ENCODE measurements around the gene SEPTIN7. TPM values are rescaled to one million over a fixed set of nuclear protein-coding genes. Genes with fewer than 3 reads are reported as not detected.

Gene SEPTIN7
- total RNA-seq, 1 experiment from 2014 or later: 292 TPM

GRCh38 chr7:35839860-35840854 lies 39.3 kb downstream of the SEPTIN7 start:
- intact Hi-C loops (cut with micrococcal nuclease; ENCODE audit: unreplicated experiment): no loop called here
- peaks cover 11% of the 10 kb centered on the region for H3K36me3 ChIP-seq (ENCODE audit: control insufficient read depth, insufficient read depth, low read length)
- CTCF ChIA-PET: interaction anchor here (0.6 kb wide), 1 partner anchor 25 kb away, joined by 6 read pairs; no protein-coding TSS in a partner anchor
- no peaks in the 10 kb centered on the region for H3K27me3 ChIP-seq (ENCODE audit: control insufficient read depth, insufficient read depth, low read length)
- no TSS peak for BruUV-seq (replicated peaks)
- POLR2A ChIA-PET: no interaction called here
- no peak overlapping the region for H3K27ac ChIP-seq (ENCODE audit: low read length)
- no peak overlapping the region for H3K4me3 ChIP-seq (ENCODE audit: low read depth in 2 of 2, low read length in 2 of 2)
- TF ChIP-seq CTCF (IDR thresholded peaks at IDR 0.05) (peak; percentile 19; the same call in 1 of the 2 replicates), SIN3A (IDR thresholded peaks at IDR 0.05; ENCODE audit: borderline replicate concordance, insufficient read depth, low read depth, low read length) (no peak)
- DNase-seq (ENCODE audit: low read depth, low spot score) (peak; percentile 35), ATAC-seq (peak; percentile 82)
- peaks cover 3% of the 10 kb centered on the region; the same call in 1 of the 2 replicates for H3K4me1 ChIP-seq (ENCODE audit: control insufficient read depth, insufficient read depth, low read length)
- in situ Hi-C loops (cut with HindIII; ENCODE audit: low pct_unique_long_range_greater_than_20kb, low sequenced_read_pairs): no loop called here
- H3K9me3 ChIP-seq (ENCODE audit: control insufficient read depth, insufficient read depth, low read depth, low read length): no peaks in the 10 kb centered on the region

- no peaks in the 10 kb centered on the region for H3K27me3 ChIP-seq (ENCODE audit: control insufficient read depth, insufficient read depth, low read length)
- ATAC-seq (peak; percentile 39; the same call in 1 of the 2 replicates), DNase-seq (ENCODE audit: low read depth, low spot score) (no peak)
- in situ Hi-C loops (cut with HindIII; ENCODE audit: low pct_unique_long_range_greater_than_20kb, low sequenced_read_pairs) (no loop called here), intact Hi-C loops (cut with micrococcal nuclease; ENCODE audit: unreplicated experiment) (no loop called here)
- TF ChIP-seq REST (IDR thresholded peaks at IDR 0.05; ENCODE audit: insufficient read depth in 1 of 2, low read depth in 2 of 2, low read length in 1 of 2) (no peak), TCF7L2 (IDR thresholded peaks at IDR 0.05; ENCODE audit: low read depth, low read length) (no peak), SIN3A (IDR thresholded peaks at IDR 0.05; ENCODE audit: borderline replicate concordance, insufficient read depth, low read depth, low read length) (no peak), POLR2AphosphoS5 (IDR thresholded peaks at IDR 0.05; ENCODE audit: low read depth, low read length) (no peak), CTCF (IDR thresholded peaks at IDR 0.05) (no peak)
- H3K9me3 ChIP-seq (ENCODE audit: control insufficient read depth, insufficient read depth, low read depth, low read length): no peaks in the 10 kb centered on the region
- peaks cover 6% of the 10 kb centered on the region for H3K36me3 ChIP-seq (ENCODE audit: control insufficient read depth, insufficient read depth, low read length)
- ChIA-PET CTCF (no interaction called here), POLR2A (no interaction called here)
- no TSS peak for BruUV-seq (replicated peaks)
- no peak overlapping the region for H3K27ac ChIP-seq (ENCODE audit: low read length)
- H3K4me3 ChIP-seq (ENCODE audit: low read depth in 2 of 2, low read length in 2 of 2): no peak overlapping the region
- peaks cover 3% of the 10 kb centered on the region; the same call in 1 of the 2 replicates for H3K4me1 ChIP-seq (ENCODE audit: control insufficient read depth, insufficient read depth, low read length)
Observed at GRCh38 chr7:35846816-35847412, 46.1 kb downstream of the SEPTIN7 start.
